ENCODE data around the gene MLXIPL.
"Not testable (repeated sequence)": the region's sequence is repeated elsewhere in the genome, so short reads cannot be mapped to it uniquely, and the experiment has no call there.

The MLXIPL gene

DNA sequence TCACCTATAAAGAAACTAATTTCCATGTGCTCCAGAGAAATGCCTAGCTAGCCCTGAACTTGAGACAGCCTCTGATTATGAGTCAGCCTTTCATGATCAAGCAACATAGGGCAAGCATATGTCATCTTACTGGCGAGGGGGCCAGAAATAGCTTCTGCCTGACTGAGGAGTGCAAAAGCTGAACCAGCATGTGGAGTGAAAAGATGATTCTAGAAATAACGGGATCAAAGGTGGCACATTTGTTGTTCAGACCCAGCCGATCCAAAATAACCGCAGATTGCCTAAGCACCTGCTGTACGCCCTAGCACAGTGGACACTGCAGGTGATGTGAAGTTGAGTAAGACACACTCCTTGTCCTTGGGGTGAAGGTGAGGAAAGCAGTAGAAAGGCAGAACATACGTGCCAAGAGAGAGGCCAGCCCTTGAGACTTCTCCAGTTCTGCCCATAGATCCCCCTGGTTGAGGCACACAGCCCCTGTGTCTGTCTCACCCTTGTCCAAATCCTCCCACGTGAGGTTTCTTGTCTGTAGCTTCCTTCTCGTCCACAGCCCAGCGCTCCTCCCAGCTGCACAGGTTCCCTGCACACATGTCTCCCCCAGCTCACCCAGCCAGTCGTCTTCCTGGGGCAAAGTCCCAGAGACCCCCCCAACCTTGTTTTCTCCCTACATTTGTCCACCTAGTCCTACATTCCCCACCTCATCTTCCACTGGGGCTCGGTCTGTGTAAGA, 64.0 kb downstream of the MLXIPL start:
- TF ChIP-seq, protein P1, sequence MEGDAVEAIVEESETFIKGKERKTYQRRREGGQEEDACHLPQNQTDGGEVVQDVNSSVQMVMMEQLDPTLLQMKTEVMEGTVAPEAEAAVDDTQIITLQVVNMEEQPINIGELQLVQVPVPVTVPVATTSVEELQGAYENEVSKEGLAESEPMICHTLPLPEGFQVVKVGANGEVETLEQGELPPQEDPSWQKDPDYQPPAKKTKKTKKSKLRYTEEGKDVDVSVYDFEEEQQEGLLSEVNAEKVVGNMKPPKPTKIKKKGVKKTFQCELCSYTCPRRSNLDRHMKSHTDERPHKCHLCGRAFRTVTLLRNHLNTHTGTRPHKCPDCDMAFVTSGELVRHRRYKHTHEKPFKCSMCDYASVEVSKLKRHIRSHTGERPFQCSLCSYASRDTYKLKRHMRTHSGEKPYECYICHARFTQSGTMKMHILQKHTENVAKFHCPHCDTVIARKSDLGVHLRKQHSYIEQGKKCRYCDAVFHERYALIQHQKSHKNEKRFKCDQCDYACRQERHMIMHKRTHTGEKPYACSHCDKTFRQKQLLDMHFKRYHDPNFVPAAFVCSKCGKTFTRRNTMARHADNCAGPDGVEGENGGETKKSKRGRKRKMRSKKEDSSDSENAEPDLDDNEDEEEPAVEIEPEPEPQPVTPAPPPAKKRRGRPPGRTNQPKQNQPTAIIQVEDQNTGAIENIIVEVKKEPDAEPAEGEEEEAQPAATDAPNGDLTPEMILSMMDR (IDR thresholded peaks at IDR 0.05; ENCODE audit: low read depth, low read length, missing control alignments): no peak
- DNase-seq (ENCODE audit: low read depth): peak; percentile 46
- in situ Hi-C loops (cut with HindIII; ENCODE audit: low sequenced_read_pairs): no loop called here
- no peak overlapping the region for H3K4me3 ChIP-seq (ENCODE audit: low read depth, low read length)

DNA sequence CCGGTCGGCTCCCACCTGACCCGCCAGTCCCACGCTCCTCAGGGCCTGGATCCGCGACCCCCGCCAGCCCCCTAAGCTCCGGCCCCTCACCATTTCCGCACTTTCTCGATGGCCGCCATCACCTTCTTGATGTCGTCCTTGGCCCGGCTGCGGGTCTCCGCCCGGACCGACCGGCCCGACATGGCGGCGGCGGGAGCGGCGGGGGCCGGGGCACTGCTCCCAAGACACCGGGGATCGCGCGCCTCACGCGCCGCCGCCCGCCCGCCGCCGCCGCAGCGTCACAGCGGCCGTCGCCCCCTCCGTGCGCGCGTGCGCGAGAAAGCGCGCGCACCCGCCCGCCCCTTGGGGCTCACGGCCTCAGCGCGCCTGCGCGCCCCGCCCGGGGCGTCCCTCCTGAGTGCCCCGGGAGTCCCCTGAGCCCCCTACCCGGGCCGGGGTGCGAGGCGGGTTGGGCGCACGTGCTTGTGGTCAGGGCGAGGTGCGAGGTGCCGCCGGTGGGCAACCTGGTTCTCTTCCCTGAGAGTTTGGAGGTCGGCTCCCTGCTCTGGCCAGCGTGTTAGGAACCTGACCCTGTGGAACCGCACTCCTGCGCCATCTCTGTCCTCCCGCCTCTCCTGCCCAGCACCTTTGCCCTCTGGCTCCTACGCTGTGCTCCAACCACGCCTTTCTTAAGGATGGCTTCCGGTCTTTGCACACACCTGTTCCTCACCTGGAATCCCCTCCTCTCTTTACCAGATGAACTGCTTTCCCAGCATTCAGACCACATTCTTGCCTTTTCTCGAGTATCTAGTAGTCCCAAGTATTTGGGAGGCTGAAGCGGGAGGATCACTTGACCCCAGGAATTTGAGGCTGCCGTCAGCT, 66.7 kb downstream of the MLXIPL start, which contains the start of gene BCL7B:
Gene BCL7B (minus strand): TSS at position 294 of the 861 bp plus-strand sequence. CDS start 112 bp downstream, at position 182.
- peak within 1 kb of the TSS; percentile 55 for H3K4me3 ChIP-seq (ENCODE audit: low read depth, low read length)
- in situ Hi-C loops (cut with HindIII; ENCODE audit: low sequenced_read_pairs): no loop called here
- TF ChIP-seq, protein P1 (IDR thresholded peaks at IDR 0.05; ENCODE audit: low read depth, low read length, missing control alignments): no peak
- no peak for DNase-seq (ENCODE audit: low read depth)

DNA sequence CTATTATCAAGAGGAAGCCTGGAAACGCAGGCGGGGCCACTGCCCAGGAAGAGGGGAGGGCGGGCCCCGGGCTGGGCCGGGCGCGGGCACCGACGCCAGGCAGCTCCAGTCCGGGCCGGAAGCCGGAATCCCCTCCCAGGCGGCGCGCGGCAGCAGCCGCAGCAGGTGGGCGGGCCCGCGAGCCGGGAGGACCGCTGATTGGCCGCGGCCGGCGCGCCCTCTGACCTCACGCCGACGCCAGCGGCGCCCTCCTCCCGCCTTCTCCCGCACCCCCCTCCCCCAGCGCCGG, 67.3 kb downstream of the MLXIPL start:
- DNase-seq (ENCODE audit: low read depth): peak; percentile 74
- peak overlapping the region; percentile 55 for H3K4me3 ChIP-seq (ENCODE audit: low read depth, low read length)
- in situ Hi-C loops (cut with HindIII; ENCODE audit: low sequenced_read_pairs): no loop called here
- TF ChIP-seq, protein P1 (IDR thresholded peaks at IDR 0.05; ENCODE audit: low read depth, low read length, missing control alignments): no peak

DNA sequence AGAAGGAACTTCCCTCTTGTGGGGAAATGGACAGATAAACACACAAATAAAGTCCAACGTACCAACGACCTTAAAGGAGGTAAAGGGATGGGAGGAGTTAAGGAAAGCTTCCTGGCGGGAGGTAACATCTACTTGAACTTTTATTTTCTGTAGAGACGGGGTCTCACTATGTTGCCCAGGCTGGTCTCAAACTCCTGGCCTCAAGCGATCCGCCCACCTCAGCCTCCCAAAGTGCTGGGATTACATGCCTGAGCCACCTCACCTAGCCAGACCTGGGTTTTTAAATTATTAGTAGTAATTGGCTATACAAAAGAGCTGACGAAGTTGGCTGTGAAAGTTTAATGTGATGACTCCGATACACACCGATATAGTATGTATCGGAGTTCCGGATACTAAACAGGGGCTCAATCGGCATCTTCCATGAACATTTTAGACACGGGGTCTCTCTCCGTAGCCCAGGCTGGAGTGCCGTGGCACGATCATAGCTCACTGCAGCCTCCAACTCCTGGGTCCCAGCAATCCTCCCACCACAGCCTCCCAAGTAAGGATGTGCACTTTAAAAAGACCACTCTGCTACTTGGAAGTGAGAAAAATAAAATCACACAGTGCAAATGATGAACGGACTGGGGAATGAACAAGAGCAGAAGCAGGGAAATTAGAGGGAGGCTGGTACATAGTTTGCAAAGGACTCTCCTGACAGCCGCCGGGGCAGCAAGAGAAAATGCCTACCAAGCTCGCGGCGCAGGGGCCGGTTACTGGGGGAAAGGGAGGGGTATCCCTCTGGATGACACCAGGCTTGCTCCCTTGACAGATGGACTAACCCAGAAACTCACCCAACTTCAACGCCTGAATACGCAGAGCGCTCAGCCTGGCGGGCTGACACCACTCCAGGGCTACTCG, 67.9 kb downstream of the MLXIPL start:
- TF ChIP-seq, protein P1 (IDR thresholded peaks at IDR 0.05; ENCODE audit: low read depth, low read length, missing control alignments): no peak
- in situ Hi-C loops (cut with HindIII; ENCODE audit: low sequenced_read_pairs): no loop called here
- peak overlapping the region; percentile 55 for H3K4me3 ChIP-seq (ENCODE audit: low read depth, low read length)
- no peak for DNase-seq (ENCODE audit: low read depth)

DNA sequence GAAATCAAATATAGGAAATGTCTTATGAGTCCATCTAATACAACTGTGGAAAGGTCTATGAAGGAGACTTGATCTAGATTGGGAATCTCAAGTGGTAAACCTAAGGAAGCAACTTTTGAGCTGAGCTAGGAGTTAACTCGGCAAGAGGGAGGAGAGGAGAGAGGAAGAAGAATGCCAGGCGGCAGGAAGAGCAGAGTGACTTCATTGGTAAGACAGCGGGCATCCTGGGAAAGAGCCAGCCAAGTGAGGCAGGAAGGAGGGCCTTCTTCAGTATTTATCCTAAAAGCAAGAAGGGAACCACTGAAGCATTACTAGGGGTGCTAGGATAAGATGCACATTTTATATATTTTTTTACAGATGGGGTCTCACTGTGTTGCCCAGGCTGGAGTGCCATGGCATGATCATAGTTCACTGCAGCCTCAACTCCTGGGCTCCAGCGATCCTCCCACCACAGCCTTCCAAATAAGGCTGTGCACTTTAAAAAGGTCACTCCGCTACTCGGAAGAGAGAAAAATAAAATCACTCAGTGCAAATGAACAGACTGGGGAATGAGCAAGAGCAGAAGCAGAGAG, 68.8 kb downstream of the MLXIPL start:
- H3K4me3 ChIP-seq (ENCODE audit: low read depth, low read length): no peak overlapping the region
- in situ Hi-C loops (cut with HindIII; ENCODE audit: low sequenced_read_pairs): no loop called here
- no peak for DNase-seq (ENCODE audit: low read depth)
- TF ChIP-seq, protein P1 (IDR thresholded peaks at IDR 0.05; ENCODE audit: low read depth, low read length, missing control alignments): no peak

DNA sequence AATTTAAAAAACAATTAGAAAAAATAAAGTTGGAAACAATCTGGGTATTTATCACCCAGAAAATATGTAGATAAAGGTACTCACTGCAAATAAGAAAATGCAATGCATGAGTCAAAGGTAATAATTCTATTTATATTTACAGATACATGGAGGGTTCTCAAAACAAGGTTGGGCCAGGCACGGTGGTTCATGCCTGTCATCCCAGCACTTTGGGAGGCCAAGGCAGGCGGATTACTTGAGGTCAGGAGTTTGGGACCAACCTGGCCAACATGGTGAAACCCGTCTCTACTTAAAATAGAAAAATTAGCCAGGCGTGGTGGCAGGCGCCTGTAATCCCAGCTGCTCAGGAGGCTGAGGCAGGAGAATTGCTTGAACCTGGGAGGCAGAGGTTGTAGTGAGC, 74.2 kb downstream of the MLXIPL start:
- H3K4me3 ChIP-seq (ENCODE audit: low read depth, low read length); in situ Hi-C loops (cut with HindIII; ENCODE audit: low sequenced_read_pairs); DNase-seq (ENCODE audit: low read depth): not testable (repeated sequence)

Data from astrocyte of the cerebellum (primary cell).